ENCODE measurements around the gene SAMMSON. TPM values are rescaled to one million over a fixed set of nuclear protein-coding genes. Genes with fewer than 3 reads are reported as not detected.

The SAMMSON gene
- total and polyA plus RNA-seq, 10 of the 15 experiments (the other 5 are each of a cell fraction or from before 2014, with no cell fraction given) = not detected

- CTCF ChIA-PET = no interaction called here
- ATAC-seq = no peak
These were observed 6.6 kb downstream of the SAMMSON start for GRCh38 chr3:70006089-70006488.

More at GRCh38 chr3:70006089-70006488, 6.6 kb downstream of the SAMMSON start:
- Histone ChIP-seq H3K4me3 (no peak overlapping the region), H3K9me3 (replicated peaks; ENCODE audit: control insufficient read depth, insufficient read depth, low read length) (no peaks in the 10 kb centered on the region), H3K9ac (ENCODE audit: control insufficient read depth, insufficient read depth, low read length) (no peak overlapping the region), H3K4me1 (ENCODE audit: control insufficient read depth, insufficient read depth, low read length) (no peaks in the 10 kb centered on the region), H3K27ac (ENCODE audit: control insufficient read depth, insufficient read depth) (no peak overlapping the region), H4K20me1 (ENCODE audit: control insufficient read depth, insufficient read depth) (no peaks in the 10 kb centered on the region), H2AFZ (ENCODE audit: control insufficient read depth, low read depth, low read length) (no peak overlapping the region), H3K27me3 (replicated peaks in 1 of 2; ENCODE audit: control insufficient read depth in 2 of 2, insufficient read depth in 2 of 2, low read length in 1 of 2) (no peaks in the 10 kb centered on the region; a peak in 1 of 4 replicates), H3K79me2 (ENCODE audit: control insufficient read depth, insufficient read depth, low read length) (no peaks in the 10 kb centered on the region), H3K36me3 (ENCODE audit: control insufficient read depth in 2 of 2, insufficient read depth in 2 of 2, low read length in 1 of 2) (no peaks in the 10 kb centered on the region), H3K4me2 (ENCODE audit: control insufficient read depth, insufficient read depth) (no peak overlapping the region)
- DNase-seq (ENCODE audit: low read depth, low spot score) (no peak), FAIRE-seq (no peak)
- WGBS (ENCODE audit: insufficient coverage, insufficient replicate concordance, low lambda C conversion rate, missing lambda C conversion rate) = 34% methylated on average over 4 of the region's 4 CpGs
- BruUV-seq (replicated peaks) = no TSS peak
- ChIA-PET SMC1A (ENCODE audit: uncharacterized antibody, unreplicated experiment) (no interaction called here), RAD21 (ENCODE audit: unreplicated experiment) (no interaction called here), POLR2A (no interaction called here)
- intact Hi-C loops (cut with micrococcal nuclease; ENCODE audit: unreplicated experiment) (no loop called here), in situ Hi-C loops (cut with MboI) (no loop called here)
- TF ChIP-seq SREBF1 (IDR thresholded peaks at IDR 0.05; ENCODE audit: low read length) (no peak), MTA2 (IDR thresholded peaks at IDR 0.05; ENCODE audit: low read depth) (no peak), NRF1 (conservative IDR thresholded peaks at IDR 0.05; ENCODE audit: low read depth, low read length) (no peak), USF2 (IDR thresholded peaks at IDR 0.05; ENCODE audit: borderline replicate concordance, low read depth, low read length) (no peak), SIX5 (IDR thresholded peaks at IDR 0.05; ENCODE audit: low read depth, low read length, severe bottlenecking) (no peak), STAT1 (conservative IDR thresholded peaks at IDR 0.05) (no peak), RUNX3 (IDR thresholded peaks at IDR 0.05; ENCODE audit: low read length) (no peak), RFX5 (IDR thresholded peaks at IDR 0.05; ENCODE audit: low read depth, low read length) (no peak), DPF2 (IDR thresholded peaks at IDR 0.05) (no peak)
- TF ChIP-seq, protein P1, sequence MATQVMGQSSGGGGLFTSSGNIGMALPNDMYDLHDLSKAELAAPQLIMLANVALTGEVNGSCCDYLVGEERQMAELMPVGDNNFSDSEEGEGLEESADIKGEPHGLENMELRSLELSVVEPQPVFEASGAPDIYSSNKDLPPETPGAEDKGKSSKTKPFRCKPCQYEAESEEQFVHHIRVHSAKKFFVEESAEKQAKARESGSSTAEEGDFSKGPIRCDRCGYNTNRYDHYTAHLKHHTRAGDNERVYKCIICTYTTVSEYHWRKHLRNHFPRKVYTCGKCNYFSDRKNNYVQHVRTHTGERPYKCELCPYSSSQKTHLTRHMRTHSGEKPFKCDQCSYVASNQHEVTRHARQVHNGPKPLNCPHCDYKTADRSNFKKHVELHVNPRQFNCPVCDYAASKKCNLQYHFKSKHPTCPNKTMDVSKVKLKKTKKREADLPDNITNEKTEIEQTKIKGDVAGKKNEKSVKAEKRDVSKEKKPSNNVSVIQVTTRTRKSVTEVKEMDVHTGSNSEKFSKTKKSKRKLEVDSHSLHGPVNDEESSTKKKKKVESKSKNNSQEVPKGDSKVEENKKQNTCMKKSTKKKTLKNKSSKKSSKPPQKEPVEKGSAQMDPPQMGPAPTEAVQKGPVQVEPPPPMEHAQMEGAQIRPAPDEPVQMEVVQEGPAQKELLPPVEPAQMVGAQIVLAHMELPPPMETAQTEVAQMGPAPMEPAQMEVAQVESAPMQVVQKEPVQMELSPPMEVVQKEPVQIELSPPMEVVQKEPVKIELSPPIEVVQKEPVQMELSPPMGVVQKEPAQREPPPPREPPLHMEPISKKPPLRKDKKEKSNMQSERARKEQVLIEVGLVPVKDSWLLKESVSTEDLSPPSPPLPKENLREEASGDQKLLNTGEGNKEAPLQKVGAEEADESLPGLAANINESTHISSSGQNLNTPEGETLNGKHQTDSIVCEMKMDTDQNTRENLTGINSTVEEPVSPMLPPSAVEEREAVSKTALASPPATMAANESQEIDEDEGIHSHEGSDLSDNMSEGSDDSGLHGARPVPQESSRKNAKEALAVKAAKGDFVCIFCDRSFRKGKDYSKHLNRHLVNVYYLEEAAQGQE (IDR thresholded peaks at IDR 0.05; ENCODE audit: low read depth, low read length) = no peak

Data from GM12878 (cell line).